Neural cell (in vitro differentiated cells): ENCODE data around the gene NUDT7. TPM values are rescaled to one million over a fixed set of nuclear protein-coding genes. Genes with fewer than 3 reads are reported as not detected.
A peak's percentile ranks its signal among the peaks of the same experiment; 100 is the strongest.

ENCODE experiments used
- H2AFZ ChIP-seq: fragments of 200-600, 300-800 bp; sonication (generic), shearing (Covaris generic); 2 replicates; pipeline ENCODE4 v1.6.0; 2014; ENCODE audit warnings: low read depth, mild to moderate bottlenecking, antibody characterized with exemption, low read length, moderate library complexity
- H3F3A ChIP-seq: fragments of 200-600 bp; shearing (Covaris generic); 2 replicates; pipeline ENCODE4 v1.6.1; 2016; ENCODE audit warnings: mild to moderate bottlenecking, moderate library complexity, mixed read lengths, antibody characterized with exemption, low read length; ENCODE audit not compliant: insufficient read depth, poor library complexity, severe bottlenecking
- H3K27ac ChIP-seq: fragments of 200-600, 300-800 bp; sonication (generic), shearing (Covaris generic); 2 replicates; pipeline ENCODE4 v1.5.1; 2014; ENCODE audit warnings: mild to moderate bottlenecking, low read length, moderate library complexity
- H3K27me3 ChIP-seq: fragments of 300-800, 200-600 bp; sonication (generic), shearing (Covaris generic); 2 replicates; pipeline ENCODE4 v1.6.0; 2014; ENCODE audit warnings: mild to moderate bottlenecking, low read depth, low read length, moderate library complexity; ENCODE audit not compliant: insufficient read depth
- H3K36me3 ChIP-seq: fragments of 300-800, 200-600 bp; sonication (generic), shearing (Covaris generic); 2 replicates; pipeline ENCODE4 v1.5.1; 2014; ENCODE audit warnings: mild to moderate bottlenecking, antibody characterized with exemption, low read length, moderate library complexity; ENCODE audit not compliant: insufficient read depth
- H3K4me2 ChIP-seq: fragments of 300-800, 200-600 bp; sonication (generic), shearing (Covaris generic); 2 replicates; pipeline ENCODE4 v1.6.0; 2014; ENCODE audit warnings: mild to moderate bottlenecking, low read length
- H3K4me3 ChIP-seq: fragments of 300-800, 200-600 bp; sonication (generic), shearing (Covaris generic); 2 replicates; pipeline ENCODE4 v1.5.1; 2014; ENCODE audit warnings: mild to moderate bottlenecking, low read length, moderate library complexity
- H3K79me2 ChIP-seq: fragments of 200-600 bp; shearing (Covaris generic); replicated peaks from 2 replicates; pipeline ENCODE4 v1.6.0; 2014; ENCODE audit warnings: mild to moderate bottlenecking, low read length, moderate library complexity; ENCODE audit not compliant: insufficient read depth
- H3K9ac ChIP-seq: fragments of 300-800, 200-600 bp; sonication (generic), shearing (Covaris generic); 2 replicates; pipeline ENCODE4 v1.6.1; 2016; ENCODE audit warnings: mild to moderate bottlenecking, low read length, mixed read lengths
- H3K9me2 ChIP-seq: fragments of 200-600 bp; shearing (Covaris generic); 2 replicates; pipeline ENCODE4 v1.6.1; 2016; ENCODE audit warnings: mild to moderate bottlenecking, low read length, mixed read lengths; ENCODE audit not compliant: insufficient read depth
- H3K9me3 ChIP-seq: fragments of 200-600, 300-800 bp; sonication (generic), shearing (Covaris generic); 2 replicates; pipeline ENCODE4 v1.6.1; 2016; ENCODE audit warnings: mild to moderate bottlenecking, mixed run types, low read length, moderate library complexity, mixed read lengths
- H4K20me1 ChIP-seq: fragments of 200-600 bp; shearing (Covaris generic); 2 replicates; pipeline ENCODE4 v1.6.1; 2016; ENCODE audit warnings: mild to moderate bottlenecking, mixed run types; ENCODE audit not compliant: insufficient read depth
- CTCF ChIP-seq: fragments of 450-650 bp; IDR thresholded peaks from 2 replicates; pipeline ENCODE4 v1.5.1; 2014; ENCODE audit warnings: antibody characterized with exemption, mild to moderate bottlenecking, moderate library complexity; ENCODE audit not compliant: poor library complexity, severe bottlenecking
- EP300 ChIP-seq: fragments of 450-650 bp; conservative IDR thresholded peaks from 2 replicates; pipeline ENCODE4 v1.6.1; 2014; ENCODE audit warnings: antibody characterized with exemption, mild to moderate bottlenecking, moderate library complexity; ENCODE audit not compliant: poor library complexity, severe bottlenecking
- EZH2 ChIP-seq: fragments of 200-600, 300-800 bp; shearing (Covaris generic), sonication (generic); IDR thresholded peaks from 2 replicates; pipeline ENCODE4 v1.6.1; 2014; ENCODE audit warnings: antibody characterized with exemption, low read length, borderline replicate concordance, mild to moderate bottlenecking; ENCODE audit not compliant: insufficient read depth, poor library complexity, severe bottlenecking
- MXI1 ChIP-seq: fragments of 450-650 bp; conservative IDR thresholded peaks from 2 replicates; pipeline ENCODE4 v1.6.1; 2014; ENCODE audit warnings: antibody characterized with exemption, mild to moderate bottlenecking; ENCODE audit not compliant: poor library complexity, severe bottlenecking
- POLR2AphosphoS5 ChIP-seq: IDR thresholded peaks from 2 replicates; pipeline ENCODE4 v1.6.1; 2012
- RAD21 ChIP-seq: fragments of 450-650 bp; conservative IDR thresholded peaks from 2 replicates; pipeline ENCODE4 v1.6.1; 2014; ENCODE audit warnings: antibody characterized with exemption, mild to moderate bottlenecking, moderate library complexity
- SMC3 ChIP-seq: fragments of 450-650 bp; conservative IDR thresholded peaks from 2 replicates; pipeline ENCODE4 v1.6.1; 2014; ENCODE audit warnings: antibody characterized with exemption, mild to moderate bottlenecking, moderate library complexity; ENCODE audit not compliant: poor library complexity
- TAF1 ChIP-seq: IDR thresholded peaks from 2 replicates; pipeline ENCODE4 v1.6.1; 2012; ENCODE audit warnings: low read depth
- polyA plus RNA-seq: library from polyadenylated mRNA; depleted of rRNA; stranded (reverse); fragments of >200 nt; gene quantifications from 2 replicates; pipeline ENCODE4 v1.2.3, GENCODE V29; 2014
- TF ChIP-seq, protein P1 (sequence below): IDR thresholded peaks from 2 replicates; pipeline ENCODE4 v1.6.1; 2012; ENCODE audit warnings: borderline replicate concordance

The NUDT7 gene
- polyA plus RNA-seq, 1 donor from 2014 or later = 13.9 TPM

GRCh38 chr16:77786186-77786847 lies 64.0 kb downstream of the NUDT7 start:
- Histone ChIP-seq H3K9ac (no peak overlapping the region), H3K79me2 (peaks cover 16% of the 10 kb centered on the region), H3K27me3 (no peaks in the 10 kb centered on the region), H3K4me3 (no peak overlapping the region), H4K20me1 (no peaks in the 10 kb centered on the region), H2AFZ (no peak overlapping the region), H3F3A (no peaks in the 10 kb centered on the region), H3K4me2 (no peak overlapping the region), H3K27ac (no peak overlapping the region), H3K36me3 (no peaks in the 10 kb centered on the region), H3K9me3 (no peaks in the 10 kb centered on the region), H3K9me2 (no peaks in the 10 kb centered on the region)
- no peak for TF ChIP-seq RAD21
- no peak for TF ChIP-seq MXI1
- TF ChIP-seq POLR2AphosphoS5 = no peak
- no peak for TF ChIP-seq EZH2
- no peak for TF ChIP-seq SMC3
- TF ChIP-seq, protein P1, sequence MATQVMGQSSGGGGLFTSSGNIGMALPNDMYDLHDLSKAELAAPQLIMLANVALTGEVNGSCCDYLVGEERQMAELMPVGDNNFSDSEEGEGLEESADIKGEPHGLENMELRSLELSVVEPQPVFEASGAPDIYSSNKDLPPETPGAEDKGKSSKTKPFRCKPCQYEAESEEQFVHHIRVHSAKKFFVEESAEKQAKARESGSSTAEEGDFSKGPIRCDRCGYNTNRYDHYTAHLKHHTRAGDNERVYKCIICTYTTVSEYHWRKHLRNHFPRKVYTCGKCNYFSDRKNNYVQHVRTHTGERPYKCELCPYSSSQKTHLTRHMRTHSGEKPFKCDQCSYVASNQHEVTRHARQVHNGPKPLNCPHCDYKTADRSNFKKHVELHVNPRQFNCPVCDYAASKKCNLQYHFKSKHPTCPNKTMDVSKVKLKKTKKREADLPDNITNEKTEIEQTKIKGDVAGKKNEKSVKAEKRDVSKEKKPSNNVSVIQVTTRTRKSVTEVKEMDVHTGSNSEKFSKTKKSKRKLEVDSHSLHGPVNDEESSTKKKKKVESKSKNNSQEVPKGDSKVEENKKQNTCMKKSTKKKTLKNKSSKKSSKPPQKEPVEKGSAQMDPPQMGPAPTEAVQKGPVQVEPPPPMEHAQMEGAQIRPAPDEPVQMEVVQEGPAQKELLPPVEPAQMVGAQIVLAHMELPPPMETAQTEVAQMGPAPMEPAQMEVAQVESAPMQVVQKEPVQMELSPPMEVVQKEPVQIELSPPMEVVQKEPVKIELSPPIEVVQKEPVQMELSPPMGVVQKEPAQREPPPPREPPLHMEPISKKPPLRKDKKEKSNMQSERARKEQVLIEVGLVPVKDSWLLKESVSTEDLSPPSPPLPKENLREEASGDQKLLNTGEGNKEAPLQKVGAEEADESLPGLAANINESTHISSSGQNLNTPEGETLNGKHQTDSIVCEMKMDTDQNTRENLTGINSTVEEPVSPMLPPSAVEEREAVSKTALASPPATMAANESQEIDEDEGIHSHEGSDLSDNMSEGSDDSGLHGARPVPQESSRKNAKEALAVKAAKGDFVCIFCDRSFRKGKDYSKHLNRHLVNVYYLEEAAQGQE = no peak
- no peak for TF ChIP-seq CTCF
- no peak for TF ChIP-seq TAF1
- TF ChIP-seq EP300 = no peak

DNA sequence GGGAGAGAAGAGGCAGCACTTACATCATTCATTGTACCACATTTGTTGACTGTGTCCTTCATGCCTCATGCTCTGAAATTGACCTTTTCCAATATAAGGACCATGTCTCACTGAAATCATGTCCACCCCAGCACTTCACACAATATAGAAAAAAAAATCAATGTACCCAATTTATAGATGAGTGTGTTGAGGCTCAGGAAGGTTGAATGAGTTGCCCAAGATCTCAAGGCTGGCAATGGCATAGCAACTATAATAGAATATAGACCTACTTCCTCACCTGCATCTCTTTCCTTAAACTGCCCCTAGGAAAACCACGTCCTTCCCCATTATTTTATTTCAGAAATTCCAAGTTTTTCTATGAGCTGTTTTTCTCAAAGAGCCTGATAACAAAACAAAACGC lies 65.1 kb downstream of the NUDT7 start:
- Histone ChIP-seq H3K4me2 (peak overlapping the region; percentile 75), H3K9me2 (no peaks in the 10 kb centered on the region), H3K79me2 (peaks cover 25% of the 10 kb centered on the region), H3K4me3 (peak overlapping the region; percentile 98), H3F3A (no peaks in the 10 kb centered on the region), H2AFZ (no peak overlapping the region), H4K20me1 (no peaks in the 10 kb centered on the region), H3K27ac (peak overlapping the region; percentile 55), H3K9me3 (no peaks in the 10 kb centered on the region), H3K27me3 (no peaks in the 10 kb centered on the region), H3K36me3 (no peaks in the 10 kb centered on the region), H3K9ac (peak overlapping the region; percentile 77)
- TF ChIP-seq EP300 (no peak), EZH2 (no peak), MXI1 (no peak), POLR2AphosphoS5 (no peak), SMC3 (no peak), TAF1 (no peak), RAD21 (no peak)
- TF ChIP-seq, protein P1 = no peak
